ENCODE measurements around the gene EFNA5.

GRCh38 chr5:107610798-107611197 is 59.9 kb downstream of the EFNA5 start:
- TF ChIP-seq POLR2A (IDR thresholded peaks at IDR 0.05) = no peak
- TF ChIP-seq, protein P1, sequence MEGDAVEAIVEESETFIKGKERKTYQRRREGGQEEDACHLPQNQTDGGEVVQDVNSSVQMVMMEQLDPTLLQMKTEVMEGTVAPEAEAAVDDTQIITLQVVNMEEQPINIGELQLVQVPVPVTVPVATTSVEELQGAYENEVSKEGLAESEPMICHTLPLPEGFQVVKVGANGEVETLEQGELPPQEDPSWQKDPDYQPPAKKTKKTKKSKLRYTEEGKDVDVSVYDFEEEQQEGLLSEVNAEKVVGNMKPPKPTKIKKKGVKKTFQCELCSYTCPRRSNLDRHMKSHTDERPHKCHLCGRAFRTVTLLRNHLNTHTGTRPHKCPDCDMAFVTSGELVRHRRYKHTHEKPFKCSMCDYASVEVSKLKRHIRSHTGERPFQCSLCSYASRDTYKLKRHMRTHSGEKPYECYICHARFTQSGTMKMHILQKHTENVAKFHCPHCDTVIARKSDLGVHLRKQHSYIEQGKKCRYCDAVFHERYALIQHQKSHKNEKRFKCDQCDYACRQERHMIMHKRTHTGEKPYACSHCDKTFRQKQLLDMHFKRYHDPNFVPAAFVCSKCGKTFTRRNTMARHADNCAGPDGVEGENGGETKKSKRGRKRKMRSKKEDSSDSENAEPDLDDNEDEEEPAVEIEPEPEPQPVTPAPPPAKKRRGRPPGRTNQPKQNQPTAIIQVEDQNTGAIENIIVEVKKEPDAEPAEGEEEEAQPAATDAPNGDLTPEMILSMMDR (IDR thresholded peaks at IDR 0.05) = no peak
- TF ChIP-seq POLR2AphosphoS5 (IDR thresholded peaks at IDR 0.05) = no peak
- no peak for TF ChIP-seq EP300 (IDR thresholded peaks at IDR 0.05)
